Small intestine (tissue), 7 donors: Measurements from ENCODE around the gene RYR3. TPM values are rescaled to one million over a fixed set of nuclear protein-coding genes. Genes with fewer than 3 reads are reported as not detected.

Experiments used
- DNase-seq, 2 donors: peaks; one replicate each; pipeline versions ENCODE4 v3.0.0 to v3.0.0-alpha.2; 2013
- FAIRE-seq: peaks from 2 replicates; lab custom pipeline; 2012; peaks lifted over from hg19 to GRCh38; lab: Jason Lieb, UNC
- H3K27ac ChIP-seq, 3 donors: one replicate each; pipeline ENCODE4 v1.5.1; 2013; ENCODE audit warnings: low read length in 2 of 3, mild to moderate bottlenecking in 2 of 3, control low read depth in 1 of 3, inconsistent platforms in 1 of 3, low read depth in 1 of 3, moderate library complexity in 1 of 3
- H3K27me3 ChIP-seq, 3 donors: one replicate each; pipeline ENCODE4 v1.6.1; 2013; ENCODE audit warnings: low read length in 3 of 3, inconsistent platforms in 1 of 3; ENCODE audit not compliant: control insufficient read depth in 3 of 3, insufficient read depth in 3 of 3
- H3K36me3 ChIP-seq, 3 donors: one replicate each; pipeline ENCODE4 v1.6.1; 2013; ENCODE audit warnings: low read length in 3 of 3, inconsistent platforms in 1 of 3, low read depth in 1 of 3, mild to moderate bottlenecking in 1 of 3, moderate library complexity in 1 of 3; ENCODE audit not compliant: control insufficient read depth in 3 of 3, insufficient read depth in 2 of 3
- H3K4me1 ChIP-seq, 3 donors: one replicate each; pipeline ENCODE4 v1.6.1; 2013; ENCODE audit warnings: low read length in 2 of 3, inconsistent platforms in 1 of 3, low read depth in 1 of 3, mild to moderate bottlenecking in 1 of 3, moderate library complexity in 1 of 3; ENCODE audit not compliant: control insufficient read depth in 3 of 3, insufficient read depth in 2 of 3
- H3K4me3 ChIP-seq, 3 donors: one replicate each; pipeline ENCODE4 v1.5.1; 2013; ENCODE audit warnings: low read length in 3 of 3, control low read depth in 1 of 3, inconsistent platforms in 1 of 3, low read depth in 1 of 3, mild to moderate bottlenecking in 1 of 3, moderate library complexity in 1 of 3
- H3K9me3 ChIP-seq, 2 donors: one replicate each; pipeline ENCODE4 v1.6.1; 2013; ENCODE audit warnings: low read depth in 1 of 2, low read length in 1 of 2; ENCODE audit not compliant: control insufficient read depth in 2 of 2, insufficient read depth in 1 of 2
- WGBS, 3 donors: extraction: QIAGEN DNeasy Blood & Tissue Kit; methylation state at CpG; one replicate each; pipeline ENCODE4 v1.1.7; 2013; 5-methylcytosine and 5-hydroxymethylcytosine counted together
- polyA plus RNA-seq, 4 donors: library from polyadenylated mRNA; stranded (reverse) in 3 of 4; unstranded in 1 of 4; fragments of 200-250 nt in 3 of 4; fragments of 120-200 nt in 1 of 4; gene quantifications; one replicate each; pipeline versions ENCODE4 v1.2.1 to v1.2.3, GENCODE V29; 2013
- donor health status: healthy with polysubstance abuse.
- donor health status: control.
- donor health status: control.
- donor health status: Bipolar disorder and iron deficiency.
- donor health status: healthy.

Gene RYR3
- polyA plus RNA-seq, 4 donors: 0.36 to 1.6 TPM; not detected in 2

GRCh38 chr15:33378866-33379480 lies 68.2 kb downstream of the RYR3 start:
- H3K36me3 ChIP-seq: no peaks in the 10 kb centered on the region
- no peak overlapping the region for H3K27ac ChIP-seq
- no peak for DNase-seq
- WGBS, 3 donors: 54 to 76% (median 73%) methylated on average over 2 of the region's 2 CpGs
- no peak overlapping the region for H3K4me3 ChIP-seq
- no peak for FAIRE-seq
- peaks cover 0 to 1% (median 0%) of the 10 kb centered on the region in 3 donors for H3K27me3 ChIP-seq
- no peaks in the 10 kb centered on the region for H3K9me3 ChIP-seq
- no peaks in the 10 kb centered on the region for H3K4me1 ChIP-seq

- peaks cover 0 to 1% (median 0%) of the 10 kb centered on the region in 3 donors for H3K27me3 ChIP-seq
- H3K27ac ChIP-seq: no peak overlapping the region
- H3K4me3 ChIP-seq: no peak overlapping the region
- H3K9me3 ChIP-seq: no peaks in the 10 kb centered on the region
- 90 to 91% (median 91%) methylated on average over 8 of the region's 8 CpGs for WGBS, 3 donors
- H3K4me1 ChIP-seq: no peaks in the 10 kb centered on the region
- no peak for FAIRE-seq
- DNase-seq: no peak
- no peaks in the 10 kb centered on the region for H3K36me3 ChIP-seq
Observed at GRCh38 chr15:33380406-33380805, 69.6 kb downstream of the RYR3 start.

GRCh38 chr15:33382491-33382890 lies 71.7 kb downstream of the RYR3 start:
- 82 to 86% (median 85%) methylated on average over 3 of the region's 3 CpGs for WGBS, 3 donors
- Histone ChIP-seq H3K27me3 (peaks cover 0 to 1% (median 0%) of the 10 kb centered on the region in 3 donors), H3K9me3 (no peaks in the 10 kb centered on the region), H3K36me3 (no peaks in the 10 kb centered on the region), H3K4me3 (no peak overlapping the region), H3K27ac (no peak overlapping the region), H3K4me1 (no peaks in the 10 kb centered on the region)
- no peak for FAIRE-seq
- no peak for DNase-seq

GRCh38 chr15:33384307-33384706 lies 73.5 kb downstream of the RYR3 start:
- WGBS, 3 donors: 81 to 83% (median 82%) methylated on average over 3 of the region's 3 CpGs
- Histone ChIP-seq H3K9me3 (no peaks in the 10 kb centered on the region), H3K27ac (no peak overlapping the region), H3K4me3 (no peak overlapping the region), H3K36me3 (no peaks in the 10 kb centered on the region), H3K27me3 (peaks cover 0 to 1% (median 0%) of the 10 kb centered on the region in 3 donors), H3K4me1 (no peaks in the 10 kb centered on the region)
- FAIRE-seq (peak; percentile 76), DNase-seq (no peak)

GRCh38 chr15:33392453-33392852 lies 81.7 kb downstream of the RYR3 start:
- 87 to 89% (median 87%) methylated on average over 3 of the region's 3 CpGs for WGBS, 3 donors
- Histone ChIP-seq H3K27me3 (no peaks in the 10 kb centered on the region), H3K27ac (no peak overlapping the region), H3K36me3 (no peaks in the 10 kb centered on the region), H3K9me3 (no peaks in the 10 kb centered on the region), H3K4me3 (no peak overlapping the region), H3K4me1 (no peaks in the 10 kb centered on the region)
- DNase-seq (no peak), FAIRE-seq (no peak)

GRCh38 chr15:33393546-33393945 lies 82.8 kb downstream of the RYR3 start:
- Histone ChIP-seq H3K27ac (no peak overlapping the region), H3K4me1 (no peaks in the 10 kb centered on the region), H3K27me3 (no peaks in the 10 kb centered on the region), H3K4me3 (no peak overlapping the region), H3K36me3 (no peaks in the 10 kb centered on the region), H3K9me3 (no peaks in the 10 kb centered on the region)
- FAIRE-seq (no peak), DNase-seq (no peak)
- 70 to 79% (median 72%) methylated on average over 6 of the region's 6 CpGs for WGBS, 3 donors

- Histone ChIP-seq H3K36me3 (no peaks in the 10 kb centered on the region), H3K4me1 (no peaks in the 10 kb centered on the region), H3K9me3 (no peaks in the 10 kb centered on the region), H3K27me3 (no peaks in the 10 kb centered on the region), H3K4me3 (no peak overlapping the region), H3K27ac (no peak overlapping the region)
- WGBS, 3 donors: 70 to 82% (median 76%) methylated on average over 7 of the region's 7 CpGs
- FAIRE-seq: no peak
- DNase-seq: no peak
Observed at GRCh38 chr15:33395321-33395720, 84.6 kb downstream of the RYR3 start.

GRCh38 chr15:33395846-33396245 lies 85.1 kb downstream of the RYR3 start:
- FAIRE-seq (no peak), DNase-seq (no peak)
- 82 to 85% (median 84%) methylated on average over 7 of the region's 7 CpGs for WGBS, 3 donors

GRCh38 chr15:33396475-33396874 lies 85.7 kb downstream of the RYR3 start:
- no peak for DNase-seq
- 54 to 77% (median 62%) methylated on average over 2 of the region's 2 CpGs for WGBS, 3 donors
- FAIRE-seq: no peak
- Histone ChIP-seq H3K9me3 (no peaks in the 10 kb centered on the region), H3K27ac (no peak overlapping the region), H3K4me3 (no peak overlapping the region), H3K4me1 (no peaks in the 10 kb centered on the region), H3K36me3 (no peaks in the 10 kb centered on the region), H3K27me3 (no peaks in the 10 kb centered on the region)

More at GRCh38 chr15:33395846-33396245, 85.1 kb downstream of the RYR3 start:
- Histone ChIP-seq H3K9me3 (no peaks in the 10 kb centered on the region), H3K27me3 (no peaks in the 10 kb centered on the region), H3K27ac (no peak overlapping the region), H3K4me1 (no peaks in the 10 kb centered on the region), H3K4me3 (no peak overlapping the region), H3K36me3 (no peaks in the 10 kb centered on the region)
